Effector memory CD4-positive, alpha-beta T cell (primary cell): ENCODE data around the gene C5orf58.

Experiments used
- DNase-seq, 3 donors: peaks; one replicate each; pipeline ENCODE4 v3.0.0-alpha.2; 2020
- H3K27ac ChIP-seq: 2 replicates; pipeline ENCODE4 v1.7.0; 2013; ENCODE audit warnings: mild to moderate bottlenecking, low read length, moderate library complexity; ENCODE audit not compliant: insufficient read depth, poor library complexity, severe bottlenecking
- H3K27me3 ChIP-seq: replicated peaks from 2 replicates; pipeline ENCODE4 v1.7.0; 2013; ENCODE audit warnings: mild to moderate bottlenecking, low read length; ENCODE audit not compliant: insufficient read depth, control insufficient read depth, poor library complexity, severe bottlenecking
- H3K36me3 ChIP-seq: 2 replicates; pipeline ENCODE4 v1.7.0; 2013; ENCODE audit warnings: mild to moderate bottlenecking, low read length, moderate library complexity; ENCODE audit not compliant: control insufficient read depth, insufficient read depth
- H3K4me1 ChIP-seq: 2 replicates; pipeline ENCODE4 v1.7.0; 2013; ENCODE audit warnings: low read length, mild to moderate bottlenecking; ENCODE audit not compliant: control insufficient read depth, insufficient read depth, poor library complexity, severe bottlenecking
- H3K4me3 ChIP-seq: 2 replicates; pipeline ENCODE4 v1.7.0; 2013; ENCODE audit warnings: low read length, low read depth, mild to moderate bottlenecking; ENCODE audit not compliant: insufficient read depth, poor library complexity, severe bottlenecking
- H3K9me3 ChIP-seq: 2 replicates; pipeline ENCODE4 v1.7.0; 2013; ENCODE audit warnings: mild to moderate bottlenecking, low read length, moderate library complexity; ENCODE audit not compliant: control insufficient read depth

The C5orf58 gene

GRCh38 chr5:170202117-170202516, 30.7 kb upstream of the C5orf58 start:
- Histone ChIP-seq H3K9me3 (no peaks in the 10 kb centered on the region), H3K27ac (no peak overlapping the region), H3K27me3 (peaks cover 3% of the 10 kb centered on the region)

GRCh38 chr5:170204202-170204601, 28.6 kb upstream of the C5orf58 start:
- no peaks in the 10 kb centered on the region for H3K36me3 ChIP-seq
- no peak overlapping the region for H3K4me3 ChIP-seq
- H3K27me3 ChIP-seq: peaks cover 3% of the 10 kb centered on the region
- no peak overlapping the region for H3K27ac ChIP-seq
- no peaks in the 10 kb centered on the region for H3K9me3 ChIP-seq
- no peaks in the 10 kb centered on the region for H3K4me1 ChIP-seq
- DNase-seq: no peak

More at GRCh38 chr5:170202117-170202516, 30.7 kb upstream of the C5orf58 start:
- H3K4me1 ChIP-seq: no peaks in the 10 kb centered on the region
- H3K36me3 ChIP-seq: no peaks in the 10 kb centered on the region
- H3K4me3 ChIP-seq: no peak overlapping the region
- no peak for DNase-seq

GRCh38 chr5:170206216-170206615, 26.6 kb upstream of the C5orf58 start:
- Histone ChIP-seq H3K27me3 (peaks cover 3% of the 10 kb centered on the region), H3K9me3 (no peaks in the 10 kb centered on the region), H3K4me3 (no peak overlapping the region), H3K36me3 (no peaks in the 10 kb centered on the region), H3K4me1 (no peaks in the 10 kb centered on the region), H3K27ac (no peak overlapping the region)
- DNase-seq: no peak

GRCh38 chr5:170206958-170207357, 25.8 kb upstream of the C5orf58 start:
- no peaks in the 10 kb centered on the region for H3K9me3 ChIP-seq
- H3K4me3 ChIP-seq: no peak overlapping the region
- H3K4me1 ChIP-seq: no peaks in the 10 kb centered on the region
- no peaks in the 10 kb centered on the region for H3K36me3 ChIP-seq
- H3K27me3 ChIP-seq: peaks cover 3% of the 10 kb centered on the region
- DNase-seq: no peak
- no peak overlapping the region for H3K27ac ChIP-seq

GRCh38 chr5:170211575-170212334, 21.0 kb upstream of the C5orf58 start:
- Histone ChIP-seq H3K4me3 (no peak overlapping the region), H3K27ac (no peak overlapping the region), H3K4me1 (no peaks in the 10 kb centered on the region), H3K27me3 (no peaks in the 10 kb centered on the region), H3K9me3 (no peaks in the 10 kb centered on the region), H3K36me3 (no peaks in the 10 kb centered on the region)
- no peak for DNase-seq

- no peaks in the 10 kb centered on the region for H3K4me1 ChIP-seq
- no peaks in the 10 kb centered on the region for H3K36me3 ChIP-seq
- no peak overlapping the region for H3K27ac ChIP-seq
- no peak overlapping the region for H3K4me3 ChIP-seq
- no peaks in the 10 kb centered on the region for H3K9me3 ChIP-seq
- no peak for DNase-seq
- H3K27me3 ChIP-seq: no peaks in the 10 kb centered on the region
Observed at GRCh38 chr5:170216257-170216864, 16.4 kb upstream of the C5orf58 start.

- H3K27me3 ChIP-seq: no peaks in the 10 kb centered on the region
- H3K4me1 ChIP-seq: no peaks in the 10 kb centered on the region
- H3K36me3 ChIP-seq: no peaks in the 10 kb centered on the region
- DNase-seq: no peak
- no peaks in the 10 kb centered on the region for H3K9me3 ChIP-seq
- H3K27ac ChIP-seq: no peak overlapping the region
- no peak overlapping the region for H3K4me3 ChIP-seq
Observed at GRCh38 chr5:170217831-170218230, 15.0 kb upstream of the C5orf58 start.

- DNase-seq: no peak
- Histone ChIP-seq H3K27me3 (no peaks in the 10 kb centered on the region), H3K9me3 (no peaks in the 10 kb centered on the region), H3K4me1 (no peaks in the 10 kb centered on the region), H3K36me3 (no peaks in the 10 kb centered on the region), H3K27ac (no peak overlapping the region), H3K4me3 (no peak overlapping the region)
Observed at GRCh38 chr5:170218726-170219125, 14.1 kb upstream of the C5orf58 start.

- DNase-seq: no peak
- no peaks in the 10 kb centered on the region for H3K4me1 ChIP-seq
- no peaks in the 10 kb centered on the region for H3K27me3 ChIP-seq
- no peak overlapping the region for H3K4me3 ChIP-seq
- H3K9me3 ChIP-seq: no peaks in the 10 kb centered on the region
- no peak overlapping the region for H3K27ac ChIP-seq
- H3K36me3 ChIP-seq: no peaks in the 10 kb centered on the region
Observed at GRCh38 chr5:170219615-170220014, 13.2 kb upstream of the C5orf58 start.

- no peaks in the 10 kb centered on the region for H3K27me3 ChIP-seq
- H3K27ac ChIP-seq: no peak overlapping the region
- H3K4me1 ChIP-seq: no peaks in the 10 kb centered on the region
- H3K4me3 ChIP-seq: no peak overlapping the region
- H3K36me3 ChIP-seq: no peaks in the 10 kb centered on the region
- no peaks in the 10 kb centered on the region for H3K9me3 ChIP-seq
- no peak for DNase-seq
Observed at GRCh38 chr5:170220191-170220590, 12.6 kb upstream of the C5orf58 start.
